ENCODE results near the gene RTKN.
A peak's percentile ranks its signal among the peaks of the same experiment; 100 is the strongest.
"Not testable (repeated sequence)": the region's sequence is repeated elsewhere in the genome, so short reads cannot be mapped to it uniquely, and the experiment has no call there.

RTKN gene

GRCh38 chr2:74460187-74460586 lies 18.4 kb upstream of the RTKN start:
- H2BK12ac ChIP-seq (ENCODE audit: low read length); H3K27ac ChIP-seq (replicated peaks; ENCODE audit: low read length): not testable (repeated sequence)

GRCh38 chr2:74459503-74460118 lies 17.9 kb upstream of the RTKN start:
- H3K9ac ChIP-seq (ENCODE audit: low read depth, low read length, poor library complexity); H3K9me3 ChIP-seq (replicated peaks in 1 of 2; ENCODE audit: control insufficient read depth in 2 of 2, insufficient read depth in 1 of 2, low read depth in 1 of 2, low read length in 2 of 2); H3K27me3 ChIP-seq (ENCODE audit: control insufficient read depth in 3 of 3, insufficient read depth in 3 of 3, low read depth in 1 of 3, low read length in 3 of 3); H3K4me2 ChIP-seq (ENCODE audit: insufficient read depth, low read length, poor library complexity, severe bottlenecking); H2BK120ac ChIP-seq (ENCODE audit: low read depth, low read length); H2AFZ ChIP-seq (ENCODE audit: low read length); H4K8ac ChIP-seq (ENCODE audit: low read depth, low read length); H2BK15ac ChIP-seq (ENCODE audit: low read length); H3K4ac ChIP-seq (ENCODE audit: low read length); H3K18ac ChIP-seq (ENCODE audit: low read length); H2BK12ac ChIP-seq (ENCODE audit: low read length); H2AK5ac ChIP-seq (ENCODE audit: low read depth, low read length); DNase-seq (ENCODE audit: low spot score); H4K91ac ChIP-seq (ENCODE audit: low read depth, low read length, poor library complexity); H2BK5ac ChIP-seq (ENCODE audit: low read length); H3K14ac ChIP-seq (ENCODE audit: low read length); H3K27ac ChIP-seq (replicated peaks; ENCODE audit: low read length): not testable (repeated sequence)
- Histone ChIP-seq H3K4me1 (ENCODE audit: control insufficient read depth in 2 of 2, insufficient read depth in 1 of 2, low read depth in 1 of 2, low read length in 2 of 2) (peaks cover 10 to 22% of the 10 kb centered on the region in 2 donors), H3K79me1 (ENCODE audit: low read depth, low read length) (peaks cover 11% of the 10 kb centered on the region), H3K23ac (ENCODE audit: low read depth, low read length, poor library complexity) (peak overlapping the region; percentile 25), H3K4me3 (ENCODE audit: low read length in 2 of 2) (peak overlapping the region; percentile 59 to 99), H3K36me3 (replicated peaks in 1 of 2; ENCODE audit: control insufficient read depth in 2 of 2, insufficient read depth in 2 of 2, low read length in 2 of 2) (peaks cover 24 to 43% of the 10 kb centered on the region in 2 donors)
- 100% methylated on average over 1 of the region's 13 CpGs; no CpG with 5 or more reads in 1 of the 2 donors for WGBS, 2 donors (ENCODE audit: extremely low coverage in 2 of 2, insufficient read length in 2 of 2, insufficient replicate concordance in 1 of 2)

More at GRCh38 chr2:74460187-74460586, 18.4 kb upstream of the RTKN start:
- not testable (repeated sequence) for H2BK120ac ChIP-seq (ENCODE audit: low read depth, low read length); DNase-seq (ENCODE audit: low spot score); H2AFZ ChIP-seq (ENCODE audit: low read length); H3K4ac ChIP-seq (ENCODE audit: low read length); H3K4me2 ChIP-seq (ENCODE audit: insufficient read depth, low read length, poor library complexity, severe bottlenecking); H3K14ac ChIP-seq (ENCODE audit: low read length); H3K4me3 ChIP-seq (ENCODE audit: low read length in 2 of 2); H3K9ac ChIP-seq (ENCODE audit: low read depth, low read length, poor library complexity); H2AK5ac ChIP-seq (ENCODE audit: low read depth, low read length); H4K91ac ChIP-seq (ENCODE audit: low read depth, low read length, poor library complexity); H3K23ac ChIP-seq (ENCODE audit: low read depth, low read length, poor library complexity); H3K18ac ChIP-seq (ENCODE audit: low read length); H3K27me3 ChIP-seq (ENCODE audit: control insufficient read depth in 3 of 3, insufficient read depth in 3 of 3, low read depth in 1 of 3, low read length in 3 of 3); H2BK5ac ChIP-seq (ENCODE audit: low read length); H4K8ac ChIP-seq (ENCODE audit: low read depth, low read length); H3K9me3 ChIP-seq (replicated peaks in 1 of 2; ENCODE audit: control insufficient read depth in 2 of 2, insufficient read depth in 1 of 2, low read depth in 1 of 2, low read length in 2 of 2); H2BK15ac ChIP-seq (ENCODE audit: low read length)
- WGBS, 2 donors (ENCODE audit: extremely low coverage in 2 of 2, insufficient read length in 2 of 2, insufficient replicate concordance in 1 of 2), result no CpG with 5 or more reads among the region's 10 CpGs
- peaks cover 24 to 43% of the 10 kb centered on the region in 2 donors for H3K36me3 ChIP-seq (replicated peaks in 1 of 2; ENCODE audit: control insufficient read depth in 2 of 2, insufficient read depth in 2 of 2, low read length in 2 of 2)
- peaks cover 10 to 22% of the 10 kb centered on the region in 2 donors for H3K4me1 ChIP-seq (ENCODE audit: control insufficient read depth in 2 of 2, insufficient read depth in 1 of 2, low read depth in 1 of 2, low read length in 2 of 2)
- H3K79me1 ChIP-seq (ENCODE audit: low read depth, low read length), result peaks cover 15% of the 10 kb centered on the region

- no CpG with 5 or more reads among the region's 10 CpGs for WGBS, 2 donors (ENCODE audit: extremely low coverage in 2 of 2, insufficient read length in 2 of 2, insufficient replicate concordance in 1 of 2)
- H3K9ac ChIP-seq (ENCODE audit: low read depth, low read length, poor library complexity), result peak overlapping the region; percentile 86
- no peak overlapping the region for H3K27ac ChIP-seq (replicated peaks; ENCODE audit: low read length)
Observed at GRCh38 chr2:74458938-74459363, 17.2 kb upstream of the RTKN start.

GRCh38 chr2:74458132-74458937 lies 16.6 kb upstream of the RTKN start, which contains the start of gene WBP1:
Gene WBP1, plus strand, starts transcription at chr2:74458438. Its CDS starts 165 bp downstream, at chr2:74458603.
- no peak within 1 kb of the TSS for H2BK120ac ChIP-seq (ENCODE audit: low read depth, low read length)
- H3K18ac ChIP-seq (ENCODE audit: low read length), result peak within 1 kb of the TSS; percentile 97
- peak within 1 kb of the TSS; percentile 96 for H3K27ac ChIP-seq (replicated peaks; ENCODE audit: low read length)
- H3K4me1 ChIP-seq (ENCODE audit: control insufficient read depth in 2 of 2, insufficient read depth in 1 of 2, low read depth in 1 of 2, low read length in 2 of 2), result peaks cover 7 to 18% of the 10 kb centered on the region in 2 donors
- peak within 1 kb of the TSS; percentile 89 for H3K9ac ChIP-seq (ENCODE audit: low read depth, low read length, poor library complexity)
- H3K79me1 ChIP-seq (ENCODE audit: low read depth, low read length), result peaks cover 8% of the 10 kb centered on the region
- H2BK15ac ChIP-seq (ENCODE audit: low read length), result no peak within 1 kb of the TSS
- no peak within 1 kb of the TSS for H3K14ac ChIP-seq (ENCODE audit: low read length)
- DNase-seq (ENCODE audit: low spot score), result peak; percentile 100
- peak within 1 kb of the TSS; percentile 45 for H3K4ac ChIP-seq (ENCODE audit: low read length)
- no peaks in the 10 kb centered on the region for H3K27me3 ChIP-seq (ENCODE audit: control insufficient read depth in 3 of 3, insufficient read depth in 3 of 3, low read depth in 1 of 3, low read length in 3 of 3)
- peak within 1 kb of the TSS; percentile 92 to 99 for H3K4me3 ChIP-seq (ENCODE audit: low read length in 2 of 2)
- peak within 1 kb of the TSS; percentile 95 for H2BK5ac ChIP-seq (ENCODE audit: low read length)
- peak within 1 kb of the TSS; percentile 87 for H3K4me2 ChIP-seq (ENCODE audit: insufficient read depth, low read length, poor library complexity, severe bottlenecking)
- H4K8ac ChIP-seq (ENCODE audit: low read depth, low read length), result no peak within 1 kb of the TSS
- peak within 1 kb of the TSS; percentile 77 for H2AK5ac ChIP-seq (ENCODE audit: low read depth, low read length)
- H3K23ac ChIP-seq (ENCODE audit: low read depth, low read length, poor library complexity), result peak within 1 kb of the TSS; percentile 92
- no CpG with 5 or more reads among the region's 38 CpGs for WGBS, 2 donors (ENCODE audit: extremely low coverage in 2 of 2, insufficient read length in 2 of 2, insufficient replicate concordance in 1 of 2)
- peak within 1 kb of the TSS; percentile 90 for H2AFZ ChIP-seq (ENCODE audit: low read length)
- peaks cover 24 to 43% of the 10 kb centered on the region in 2 donors for H3K36me3 ChIP-seq (replicated peaks in 1 of 2; ENCODE audit: control insufficient read depth in 2 of 2, insufficient read depth in 2 of 2, low read length in 2 of 2)
- no peak within 1 kb of the TSS for H4K91ac ChIP-seq (ENCODE audit: low read depth, low read length, poor library complexity)
- H2BK12ac ChIP-seq (ENCODE audit: low read length), result peak within 1 kb of the TSS; percentile 11
- H3K9me3 ChIP-seq (replicated peaks in 1 of 2; ENCODE audit: control insufficient read depth in 2 of 2, insufficient read depth in 1 of 2, low read depth in 1 of 2, low read length in 2 of 2), result no peaks in the 10 kb centered on the region

More at GRCh38 chr2:74458938-74459363, 17.2 kb upstream of the RTKN start:
- Histone ChIP-seq H3K4me2 (ENCODE audit: insufficient read depth, low read length, poor library complexity, severe bottlenecking) (peak overlapping the region; percentile 87), H2BK12ac (ENCODE audit: low read length) (no peak overlapping the region), H3K27me3 (ENCODE audit: control insufficient read depth in 3 of 3, insufficient read depth in 3 of 3, low read depth in 1 of 3, low read length in 3 of 3) (no peaks in the 10 kb centered on the region), H3K4me1 (ENCODE audit: control insufficient read depth in 2 of 2, insufficient read depth in 1 of 2, low read depth in 1 of 2, low read length in 2 of 2) (peaks cover 7 to 18% of the 10 kb centered on the region in 2 donors), H2BK120ac (ENCODE audit: low read depth, low read length) (no peak overlapping the region), H3K79me1 (ENCODE audit: low read depth, low read length) (peaks cover 8% of the 10 kb centered on the region), H3K14ac (ENCODE audit: low read length) (no peak overlapping the region), H3K4ac (ENCODE audit: low read length) (no peak overlapping the region), H4K8ac (ENCODE audit: low read depth, low read length) (no peak overlapping the region), H3K9me3 (replicated peaks in 1 of 2; ENCODE audit: control insufficient read depth in 2 of 2, insufficient read depth in 1 of 2, low read depth in 1 of 2, low read length in 2 of 2) (no peaks in the 10 kb centered on the region), H2BK15ac (ENCODE audit: low read length) (no peak overlapping the region), H3K36me3 (replicated peaks in 1 of 2; ENCODE audit: control insufficient read depth in 2 of 2, insufficient read depth in 2 of 2, low read length in 2 of 2) (peaks cover 24 to 43% of the 10 kb centered on the region in 2 donors), H2BK5ac (ENCODE audit: low read length) (no peak overlapping the region), H2AFZ (ENCODE audit: low read length) (peak overlapping the region; percentile 71), H3K18ac (ENCODE audit: low read length) (no peak overlapping the region), H4K91ac (ENCODE audit: low read depth, low read length, poor library complexity) (no peak overlapping the region), H2AK5ac (ENCODE audit: low read depth, low read length) (peak overlapping the region; percentile 77), H3K4me3 (ENCODE audit: low read length in 2 of 2) (peak overlapping the region; percentile 92 to 99), H3K23ac (ENCODE audit: low read depth, low read length, poor library complexity) (no peak overlapping the region)
- no peak for DNase-seq (ENCODE audit: low spot score)

Data from neuronal stem cell (in vitro differentiated cells).